NK-92 treated with Interleukin-12 subunit alpha and Interleukin-12 subunit beta, amount 100 ng/mL, for 24 hours (cell line): ENCODE data around the gene NAA35.
"Not testable (repeated sequence)": the region's sequence is repeated elsewhere in the genome, so short reads cannot be mapped to it uniquely, and the experiment has no call there.

Experiments
- DNase-seq: peaks from one replicate; lab custom pipeline; 2025; lab: John Stamatoyannopoulos, UW

NAA35 gene

GRCh38 chr9:85940832-85941621 lies at the start of gene NAA35:
Gene NAA35 (plus strand): TSS chr9:85941146. CDS start chr9:85942160, 1,014 bp downstream.
- DNase-seq, result peak; percentile 95

GRCh38 chr9:85892401-85892800 lies 48.5 kb upstream of the NAA35 start:
- no peak for DNase-seq

GRCh38 chr9:85895685-85896084 lies 45.3 kb upstream of the NAA35 start:
- DNase-seq, result no peak

GRCh38 chr9:85897848-85898247 lies 43.1 kb upstream of the NAA35 start:
- no peak for DNase-seq

GRCh38 chr9:85898332-85898731 lies 42.6 kb upstream of the NAA35 start:
- DNase-seq, result no peak

- DNase-seq, result no peak
Measured at GRCh38 chr9:85899388-85899787, 41.6 kb upstream of the NAA35 start.

- peak; percentile 1 for DNase-seq
Measured at GRCh38 chr9:85900504-85901201, 40.3 kb upstream of the NAA35 start.

- no peak for DNase-seq
Measured at GRCh38 chr9:85904975-85905374, 36.0 kb upstream of the NAA35 start.

GRCh38 chr9:85905957-85906356 lies 35.0 kb upstream of the NAA35 start:
- no peak for DNase-seq

GRCh38 chr9:85909390-85909789 lies 31.6 kb upstream of the NAA35 start:
- no peak for DNase-seq

- DNase-seq, result no peak
Measured at GRCh38 chr9:85914108-85914507, 26.8 kb upstream of the NAA35 start.

- no peak for DNase-seq
Measured at GRCh38 chr9:85917756-85918155, 23.2 kb upstream of the NAA35 start.

- no peak for DNase-seq
Measured at GRCh38 chr9:85925493-85925892, 15.5 kb upstream of the NAA35 start.

GRCh38 chr9:85927076-85927475 lies 13.9 kb upstream of the NAA35 start:
- DNase-seq, result no peak

- DNase-seq, result no peak
Measured at GRCh38 chr9:85931495-85931894, 9.5 kb upstream of the NAA35 start.

GRCh38 chr9:85935950-85936349 lies 5.0 kb upstream of the NAA35 start:
- not testable (repeated sequence) for DNase-seq

- no peak for DNase-seq
Measured at GRCh38 chr9:85940275-85940831, 593 bp upstream of the NAA35 start.

- DNase-seq, result no peak
Measured at GRCh38 chr9:85941622-85941940, 635 bp downstream of the NAA35 start.

GRCh38 chr9:85941966-85942912 lies 1.3 kb downstream of the NAA35 start:
- no peak for DNase-seq

- no peak for DNase-seq
Measured at GRCh38 chr9:85942913-85943709, 2.2 kb downstream of the NAA35 start.

- DNase-seq, result no peak
Measured at GRCh38 chr9:85943757-85944430, 2.9 kb downstream of the NAA35 start.
